Measurements from ENCODE around the gene PDZD7.
"Not testable (repeated sequence)": the region's sequence is repeated elsewhere in the genome, so short reads cannot be mapped to it uniquely, and the experiment has no call there.

Gene PDZD7

DNA sequence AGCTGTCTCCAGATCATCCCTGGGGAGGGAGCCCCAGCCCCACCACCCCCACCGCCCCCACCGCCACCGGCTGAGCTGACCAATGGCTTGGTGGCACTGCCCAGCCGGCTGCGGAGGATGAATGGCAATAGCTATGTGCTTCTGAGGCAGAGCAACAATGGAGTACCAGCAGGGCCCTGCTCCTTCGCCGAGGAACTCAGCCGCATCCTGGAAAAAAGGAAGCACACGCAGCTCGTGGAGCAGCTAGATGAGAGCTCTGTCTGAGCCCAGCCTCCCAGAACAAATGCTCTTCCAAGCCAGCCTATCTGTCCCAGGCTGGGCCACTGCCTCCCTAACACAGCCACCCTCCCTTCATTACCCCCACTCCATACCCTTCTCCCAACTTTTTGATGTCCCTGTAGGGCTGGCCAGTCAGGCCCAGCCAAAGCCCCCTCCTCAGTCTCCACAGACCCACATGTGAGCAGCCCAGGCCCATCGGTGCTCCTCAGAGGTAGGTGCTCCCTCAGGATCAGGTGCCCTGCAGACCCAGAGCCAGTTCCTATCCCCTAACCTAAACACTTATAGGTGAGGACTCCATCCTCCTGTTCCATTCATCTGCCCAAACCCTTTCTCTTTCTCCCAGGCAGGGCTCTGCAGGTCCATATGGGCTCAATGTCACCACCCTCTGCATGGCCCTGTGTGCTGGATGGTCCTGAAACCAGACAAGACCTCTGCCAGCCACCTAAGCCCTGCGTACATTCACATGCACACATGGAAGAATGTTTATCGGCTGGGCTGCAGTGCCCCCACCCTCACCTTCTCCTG is 46.9 kb downstream of the PDZD7 start:
- DNase-seq (ENCODE audit: low read depth in 2 of 2): no peak

DNA sequence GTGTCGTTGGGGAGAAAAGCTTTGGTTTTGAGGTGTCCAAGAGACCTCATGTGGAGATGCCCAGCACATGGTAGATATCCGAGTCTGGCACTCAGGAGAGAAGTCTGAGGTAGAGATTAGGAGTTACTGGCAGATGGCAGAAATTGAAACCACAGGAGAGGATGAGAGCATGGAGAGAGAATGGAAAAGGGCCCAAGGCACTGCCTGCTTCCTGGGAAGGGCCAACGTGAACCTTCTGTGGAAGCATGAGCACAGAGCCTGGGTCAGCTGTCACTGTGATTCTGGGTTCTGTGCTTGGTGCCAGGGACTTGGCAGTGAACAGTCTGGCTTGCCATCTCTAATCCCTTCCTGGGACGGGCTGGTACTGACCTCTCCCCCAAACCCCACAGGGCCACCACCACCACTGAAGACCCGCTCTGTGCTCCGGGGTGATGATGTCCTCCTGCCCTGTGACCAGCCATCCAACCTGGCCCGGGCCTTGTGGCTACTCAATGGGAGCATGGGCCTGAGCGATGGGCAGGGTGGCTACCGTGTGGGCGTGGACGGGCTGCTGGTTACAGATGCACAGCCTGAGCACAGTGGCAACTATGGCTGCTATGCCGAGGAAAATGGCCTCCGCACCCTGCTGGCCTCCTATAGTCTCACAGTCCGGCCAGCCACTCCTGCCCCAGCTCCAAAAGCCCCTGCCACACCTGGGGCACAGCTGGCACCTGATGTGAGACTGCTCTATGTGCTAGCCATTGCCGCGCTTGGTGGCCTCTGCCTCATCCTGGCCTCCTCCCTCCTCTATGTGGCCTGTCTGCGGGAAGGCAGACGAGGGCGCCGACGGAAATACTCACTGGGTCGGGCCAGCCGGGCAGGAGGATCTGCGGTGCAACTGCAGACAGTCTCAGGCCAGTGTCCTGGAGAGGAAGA is 47.8 kb downstream of the PDZD7 start:
- no peak for DNase-seq (ENCODE audit: low read depth in 2 of 2)

DNA sequence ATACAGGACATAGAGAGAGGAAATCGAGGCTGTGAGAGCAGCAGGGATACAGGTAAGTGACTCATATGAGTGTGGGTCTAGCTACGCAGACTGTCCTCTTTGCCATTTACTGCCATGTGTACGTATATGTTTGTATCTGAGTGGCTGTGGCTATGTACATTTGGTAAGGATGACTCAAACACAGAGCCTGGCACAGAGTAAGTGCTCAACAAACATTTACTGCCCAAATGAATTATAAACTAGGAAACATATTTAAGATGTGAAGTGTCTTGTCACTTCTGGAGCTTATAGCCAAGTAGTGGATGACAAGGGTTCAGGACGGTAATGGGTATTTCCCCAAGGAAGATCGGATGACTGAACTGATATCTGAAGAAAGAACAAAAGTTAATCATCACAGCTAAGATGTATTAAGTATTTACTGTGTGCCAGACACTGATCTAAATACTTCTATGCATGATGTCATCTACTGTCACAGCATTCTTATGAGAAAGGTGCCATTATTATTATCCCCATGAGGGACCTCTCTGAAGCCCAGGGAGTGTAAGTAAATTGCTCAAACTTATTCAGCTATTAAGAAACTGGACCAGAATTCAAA is 49.7 kb downstream of the PDZD7 start:
- DNase-seq (ENCODE audit: low read depth in 2 of 2): no peak

DNA sequence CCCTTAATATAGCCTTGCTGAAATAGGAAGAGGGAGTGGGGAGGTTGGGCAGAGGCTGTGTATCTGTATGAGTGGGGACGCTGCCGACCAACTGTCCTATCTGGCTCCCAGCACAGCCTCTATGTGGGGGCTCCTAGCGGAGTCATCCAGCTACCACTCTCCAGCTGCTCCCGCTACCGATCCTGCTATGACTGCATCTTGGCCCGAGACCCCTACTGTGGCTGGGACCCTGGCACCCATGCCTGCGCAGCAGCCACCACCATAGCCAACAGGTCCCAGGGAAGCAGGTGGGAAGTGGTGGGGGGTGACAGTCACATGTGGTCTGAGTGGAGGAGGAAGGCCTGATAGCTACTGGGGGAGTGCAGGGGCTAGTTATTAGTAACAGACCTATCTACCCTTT is 50.2 kb downstream of the PDZD7 start:
- no peak for DNase-seq (ENCODE audit: low read depth in 2 of 2)

DNA sequence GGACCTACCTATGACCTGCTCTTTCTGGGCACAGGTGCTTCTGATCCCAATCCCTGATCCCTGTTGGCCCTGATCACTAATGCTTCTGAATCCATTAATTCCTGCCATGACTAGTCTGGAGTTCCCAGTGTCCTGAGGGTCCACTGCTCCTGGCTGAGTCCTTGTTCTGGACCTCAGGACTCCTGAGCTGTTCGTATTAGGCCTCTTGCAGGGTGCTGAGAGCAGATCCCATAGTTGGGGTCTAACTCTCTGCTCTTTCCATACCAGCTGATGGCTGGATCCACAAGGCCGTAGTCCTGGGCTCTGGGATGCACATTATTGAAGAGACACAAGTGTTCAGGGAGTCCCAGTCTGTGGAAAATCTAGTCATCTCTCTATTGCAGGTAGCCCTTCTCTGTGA is 50.6 kb downstream of the PDZD7 start:
- DNase-seq (ENCODE audit: low read depth in 2 of 2): no peak

DNA sequence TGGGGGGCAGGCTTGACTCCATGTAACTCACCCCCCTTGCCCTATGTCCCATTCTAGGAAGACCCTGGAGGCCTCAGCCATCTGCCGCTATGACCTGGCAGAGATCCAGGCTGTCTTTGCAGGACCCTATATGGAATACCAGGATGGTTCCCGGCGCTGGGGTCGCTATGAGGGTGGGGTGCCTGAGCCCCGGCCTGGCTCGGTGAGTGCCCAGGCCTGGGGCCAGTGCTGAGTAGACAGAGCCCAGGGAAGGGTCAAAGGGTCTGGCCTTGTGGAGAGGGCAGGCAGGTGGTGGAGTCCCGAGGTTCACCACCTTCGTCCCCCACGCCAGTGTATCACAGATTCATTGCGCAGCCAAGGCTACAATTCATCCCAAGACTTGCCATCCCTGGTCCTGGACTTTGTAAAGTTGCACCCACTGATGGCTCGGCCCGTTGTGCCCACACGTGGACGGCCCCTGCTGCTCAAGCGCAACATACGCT is 51.1 kb downstream of the PDZD7 start:
- no peak for DNase-seq (ENCODE audit: low read depth in 2 of 2)

DNA sequence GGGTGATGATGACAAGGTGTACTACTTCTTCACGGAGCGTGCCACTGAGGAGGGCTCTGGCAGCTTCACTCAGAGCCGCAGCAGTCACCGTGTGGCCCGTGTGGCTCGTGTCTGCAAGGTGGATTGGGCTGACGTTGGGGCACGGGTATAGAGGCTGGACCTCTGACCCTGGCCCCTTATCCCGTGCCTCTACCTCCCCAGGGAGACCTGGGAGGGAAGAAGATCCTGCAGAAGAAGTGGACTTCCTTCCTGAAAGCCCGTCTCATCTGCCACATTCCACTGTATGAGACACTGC is 52.1 kb downstream of the PDZD7 start:
- DNase-seq (ENCODE audit: low read depth in 2 of 2): no peak

DNA sequence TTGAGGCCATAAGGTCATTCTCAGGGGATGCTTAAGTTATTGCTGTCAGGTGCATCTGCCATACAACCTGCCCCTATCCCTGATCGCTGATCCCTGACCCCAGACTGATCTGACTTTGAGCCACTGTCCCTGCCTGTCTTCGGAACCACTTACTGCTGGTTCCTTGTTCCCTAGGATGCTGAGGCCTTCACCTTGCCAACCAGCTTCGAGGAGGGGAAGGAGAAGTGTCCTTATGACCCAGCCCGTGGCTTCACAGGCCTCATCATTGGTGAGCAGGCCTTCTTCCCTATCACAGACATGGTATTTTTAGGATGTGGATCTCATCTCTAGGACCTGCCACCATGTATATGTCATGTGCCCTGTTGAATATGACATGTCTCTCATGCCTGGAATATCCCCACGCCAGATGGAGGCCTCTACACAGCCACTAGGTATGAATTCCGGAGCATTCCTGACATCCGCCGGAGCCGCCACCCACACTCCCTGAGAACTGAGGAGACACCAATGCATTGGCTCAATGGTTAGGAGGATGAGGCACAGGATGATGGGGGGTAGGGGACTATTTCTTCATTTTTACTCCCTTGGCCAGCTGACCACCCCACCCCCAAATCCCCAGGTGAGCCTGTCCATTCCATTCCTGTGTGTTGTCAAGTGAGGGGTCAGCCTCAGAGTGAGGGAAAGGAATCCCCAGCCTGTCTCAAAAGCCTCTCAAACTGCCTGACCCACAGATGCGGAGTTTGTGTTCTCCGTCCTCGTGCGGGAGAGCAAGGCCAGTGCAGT is 52.6 kb downstream of the PDZD7 start:
- no peak for DNase-seq (ENCODE audit: low read depth in 2 of 2)

DNA sequence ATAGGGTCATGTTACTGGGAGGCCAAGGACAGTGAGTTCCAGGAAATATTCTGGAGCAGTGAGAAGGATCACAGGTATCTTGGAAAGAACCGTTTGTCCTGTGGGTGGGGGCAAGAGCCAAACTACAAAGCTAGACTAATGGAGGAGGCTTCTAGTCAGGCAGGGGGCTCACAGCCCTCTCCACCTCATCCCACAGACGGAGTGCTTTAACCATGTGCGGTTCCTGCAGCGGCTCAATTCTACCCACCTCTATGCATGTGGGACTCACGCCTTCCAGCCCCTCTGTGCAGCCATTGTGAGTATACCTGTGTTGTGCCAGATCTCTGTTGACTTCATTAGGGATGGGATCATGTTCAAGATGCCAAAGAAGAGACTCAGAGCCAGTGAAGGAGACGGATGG is 53.5 kb downstream of the PDZD7 start:
- DNase-seq (ENCODE audit: low read depth in 2 of 2): no peak

DNA sequence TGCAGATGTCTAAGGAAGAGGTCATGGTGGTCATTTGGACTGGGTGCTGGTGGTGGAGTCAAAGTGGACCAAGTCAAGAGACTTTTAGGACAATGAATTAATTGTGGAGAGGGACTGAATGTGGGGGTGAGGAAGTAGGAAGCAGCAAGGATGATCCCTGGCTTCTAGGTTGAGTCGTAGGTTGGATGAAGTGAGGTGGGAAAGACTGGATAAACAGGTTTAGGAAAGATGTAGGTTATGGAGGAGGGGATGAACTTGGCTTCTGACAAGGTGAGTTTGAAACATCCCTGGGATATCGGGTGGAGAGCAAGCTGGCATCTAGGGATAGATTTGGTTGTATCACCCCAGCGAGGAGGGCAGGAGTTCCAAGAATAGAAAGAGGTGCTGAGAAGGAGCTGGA is 54.0 kb downstream of the PDZD7 start:
- DNase-seq (ENCODE audit: low read depth in 2 of 2): no peak

DNA sequence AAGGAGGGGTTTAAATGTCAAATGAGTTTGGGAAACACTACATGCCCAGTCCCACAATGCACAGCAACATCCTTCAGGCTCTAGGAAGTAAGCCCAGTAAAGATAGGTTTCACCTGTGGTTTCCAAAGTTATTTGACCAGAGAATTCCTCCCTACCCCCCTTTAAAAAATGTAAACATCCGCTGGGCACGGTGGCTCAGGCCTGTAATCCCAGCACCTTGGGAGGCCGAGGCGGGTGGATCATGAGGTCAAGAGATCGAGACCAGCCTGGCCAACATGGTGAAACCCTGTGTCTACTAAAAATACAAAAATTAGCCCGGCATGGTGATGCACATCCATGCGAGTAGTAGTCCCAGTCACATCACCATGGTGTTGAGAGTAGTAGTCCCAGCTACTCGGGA is 55.5 kb downstream of the PDZD7 start:
- not testable (repeated sequence) for DNase-seq (ENCODE audit: low read depth in 2 of 2)

DNA sequence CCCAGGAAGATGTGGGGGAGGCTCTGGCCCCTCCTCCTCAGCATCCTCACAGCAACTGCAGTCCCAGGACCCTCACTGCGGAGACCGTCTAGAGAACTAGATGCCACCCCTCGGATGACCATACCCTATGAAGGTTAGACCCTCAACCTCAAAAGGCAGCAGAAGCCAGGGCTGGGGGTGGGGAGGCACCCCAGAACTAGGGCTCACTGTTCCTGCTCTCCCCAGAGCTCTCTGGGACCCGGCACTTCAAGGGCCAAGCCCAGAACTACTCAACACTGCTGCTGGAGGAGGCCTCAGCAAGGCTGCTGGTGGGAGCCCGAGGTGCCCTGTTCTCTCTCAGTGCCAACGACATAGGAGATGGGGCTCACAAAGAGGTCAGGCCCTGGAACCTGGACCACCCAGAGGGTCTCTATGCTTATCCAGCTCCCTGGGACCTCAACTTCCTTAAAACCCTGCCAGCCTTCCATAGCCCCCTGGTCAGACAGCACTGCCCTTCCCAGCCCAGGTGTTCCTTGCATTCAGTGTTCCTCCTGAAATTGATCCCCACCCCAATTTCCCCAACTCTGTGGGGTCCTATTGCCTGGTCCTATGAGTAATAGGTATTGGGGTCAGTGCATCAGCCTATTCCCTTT is 57.9 kb downstream of the PDZD7 start:
- DNase-seq (ENCODE audit: low read depth in 2 of 2): no peak

DNA sequence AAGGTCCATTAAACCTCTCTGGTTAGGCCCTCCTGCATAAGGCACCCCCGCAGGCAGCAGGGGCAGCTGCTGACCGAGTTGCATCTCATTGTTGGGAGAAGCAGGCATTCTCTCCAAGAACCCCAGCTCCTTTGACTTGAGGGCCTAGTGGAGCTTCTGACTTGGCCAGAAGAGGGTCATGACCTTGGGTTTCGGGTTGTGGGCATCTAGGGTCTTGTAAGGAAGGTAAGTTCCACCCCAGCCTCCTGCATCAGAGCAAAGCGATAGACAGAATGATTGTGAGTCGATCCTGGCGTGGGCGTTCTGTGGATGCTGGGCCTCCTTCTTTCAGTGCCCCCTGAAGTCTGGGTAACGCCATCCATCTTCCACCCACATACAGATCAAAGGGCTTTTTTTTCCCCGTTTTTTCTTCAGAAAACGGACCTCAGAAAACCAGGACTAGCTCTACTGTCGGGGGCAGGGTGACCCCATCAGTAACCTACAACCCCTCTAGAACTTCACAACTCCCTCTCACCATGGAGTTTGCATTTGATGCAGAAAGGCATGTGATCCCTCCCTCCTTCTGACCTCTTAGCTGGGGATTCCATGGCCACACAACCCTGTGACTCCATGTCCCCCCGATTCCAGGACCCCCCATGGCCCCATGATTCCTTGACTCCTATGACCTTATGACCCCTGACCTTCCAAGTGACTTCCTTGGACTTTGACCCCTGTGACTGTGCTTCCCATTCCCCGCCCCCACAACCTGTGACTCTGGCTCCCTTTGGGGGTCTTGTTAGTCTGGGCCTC is 58.6 kb downstream of the PDZD7 start:
- DNase-seq (ENCODE audit: low read depth in 2 of 2): no peak

DNA sequence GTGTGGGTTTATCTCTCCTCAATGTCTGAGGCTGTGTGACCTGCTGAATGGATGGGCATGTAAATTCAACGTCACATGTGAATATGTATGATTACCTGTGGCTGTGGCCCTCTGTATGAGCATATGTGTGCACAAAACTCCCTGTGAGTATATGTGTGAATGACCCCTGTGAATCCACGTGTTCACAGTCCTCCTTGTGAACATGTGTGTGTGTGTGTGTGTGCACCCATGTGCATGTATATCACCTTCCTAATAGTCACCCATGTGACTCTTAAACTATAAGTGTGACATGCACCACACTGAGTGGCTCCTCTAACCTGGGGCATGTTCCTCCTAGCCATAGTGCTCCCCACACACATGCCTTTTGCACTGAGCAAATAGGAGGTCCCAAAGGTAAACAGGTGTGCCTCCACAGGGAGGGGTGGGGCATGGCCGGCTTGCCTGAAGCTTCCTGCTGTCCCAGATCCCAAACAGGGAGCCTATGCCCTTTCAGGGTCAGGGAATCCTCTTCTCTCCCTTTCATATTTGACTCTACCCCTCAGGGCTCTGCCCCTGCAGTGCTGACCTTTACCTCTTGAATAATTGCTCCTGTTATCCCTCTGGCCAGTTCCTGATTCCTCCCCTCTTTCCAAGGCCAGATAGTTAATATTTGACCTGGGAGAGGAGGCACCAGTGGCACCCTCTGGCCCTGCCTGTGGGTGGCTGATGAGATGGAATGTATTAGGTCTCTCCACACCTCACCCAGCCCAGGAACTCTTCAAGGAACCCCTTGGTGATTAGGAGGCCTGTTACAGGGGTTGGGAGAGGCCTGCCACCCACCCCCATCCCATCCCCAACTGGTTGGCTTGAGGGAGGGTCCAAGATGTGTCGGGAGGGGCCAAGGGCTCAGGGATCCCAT is 59.8 kb downstream of the PDZD7 start:
- DNase-seq (ENCODE audit: low read depth in 2 of 2): no peak

DNA sequence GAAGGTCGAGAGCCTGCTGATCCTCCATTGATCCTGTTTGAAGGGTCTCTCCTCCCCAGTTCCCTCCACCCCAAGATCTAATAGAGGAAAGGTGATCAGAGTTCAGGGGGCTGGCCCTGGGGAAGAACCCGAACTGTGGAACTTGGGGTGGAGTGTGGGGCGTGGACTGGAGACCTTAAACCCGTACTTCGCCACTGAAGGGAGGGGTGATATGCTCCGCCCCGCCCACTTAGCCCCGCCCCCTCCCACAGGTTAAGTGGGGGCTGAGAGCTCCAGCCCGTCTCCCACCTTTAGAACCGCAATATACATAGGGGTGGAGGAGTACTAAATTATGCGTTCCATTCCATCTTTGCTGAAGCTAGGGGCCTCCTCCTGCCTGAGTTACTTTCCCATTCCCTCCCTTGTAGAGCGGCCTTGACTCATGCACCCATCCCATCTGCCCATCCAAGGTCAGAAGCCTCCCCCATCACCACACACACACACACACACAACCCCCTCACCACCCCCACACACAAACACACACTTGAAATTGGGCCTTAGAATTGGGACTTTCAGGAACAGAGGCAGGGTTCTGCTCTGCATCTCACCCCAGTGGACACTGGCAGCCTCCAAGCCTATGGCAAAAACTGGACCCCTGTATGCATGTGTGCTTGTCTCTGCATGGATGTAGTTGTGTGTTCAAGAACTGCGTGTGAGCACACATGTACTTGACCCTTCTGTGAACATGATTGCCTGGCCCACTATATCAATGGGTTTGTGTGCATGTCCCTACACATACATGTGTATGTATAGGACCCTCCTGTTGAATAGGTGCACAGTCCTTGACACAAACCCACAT is 60.6 kb downstream of the PDZD7 start:
- DNase-seq (ENCODE audit: low read depth in 2 of 2): no peak

DNA sequence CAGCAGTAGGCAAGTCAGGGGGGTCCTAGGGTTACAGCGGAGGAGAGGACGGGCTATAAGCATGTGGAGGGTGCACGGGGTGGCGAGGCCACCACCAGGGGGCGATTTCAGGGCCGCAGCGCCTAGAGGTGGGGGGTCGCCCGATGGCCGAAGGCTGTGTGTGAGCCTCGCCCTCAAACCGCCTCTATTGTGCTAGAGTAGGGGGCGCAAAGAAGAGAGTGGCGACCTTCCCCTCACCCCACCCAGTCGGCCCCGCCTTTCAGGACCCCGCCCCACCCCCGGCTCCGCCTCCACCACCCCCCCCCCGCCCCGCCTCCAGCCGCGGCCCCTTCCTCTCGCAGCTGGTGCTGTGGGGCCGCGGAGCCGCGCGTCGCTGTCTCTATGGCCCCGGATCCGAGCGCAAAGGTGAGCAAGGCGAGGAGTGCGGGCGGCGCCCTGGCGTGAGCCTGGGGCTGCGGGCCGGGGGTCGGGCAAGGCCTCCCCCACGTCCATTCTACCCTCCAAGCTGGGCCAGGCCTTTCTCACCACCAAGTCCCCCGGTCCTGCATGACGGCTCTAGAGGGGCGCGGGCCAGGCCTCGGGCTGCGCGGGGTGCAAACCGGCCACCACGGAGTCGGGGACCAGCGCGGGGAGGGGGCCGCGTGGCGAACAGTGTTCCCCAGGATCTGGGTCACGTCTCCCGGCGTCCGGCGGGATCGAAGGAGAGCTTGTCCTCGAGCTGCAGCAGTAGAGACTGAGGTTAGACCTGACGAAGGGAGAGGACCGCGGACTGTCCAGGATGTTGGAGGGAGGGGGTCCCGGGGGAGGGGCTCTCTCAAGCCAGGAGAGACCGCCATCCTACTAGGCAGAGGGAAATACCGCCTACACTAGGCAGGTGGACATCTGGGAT is 61.5 kb downstream of the PDZD7 start, which contains the start of gene SEMA4G:
TSS of gene SEMA4G (plus strand) at position 318 of the 889 bp plus-strand sequence. CDS start 3,409 bp downstream, outside the sequence.
- no peak for DNase-seq (ENCODE audit: low read depth in 2 of 2)

DNA sequence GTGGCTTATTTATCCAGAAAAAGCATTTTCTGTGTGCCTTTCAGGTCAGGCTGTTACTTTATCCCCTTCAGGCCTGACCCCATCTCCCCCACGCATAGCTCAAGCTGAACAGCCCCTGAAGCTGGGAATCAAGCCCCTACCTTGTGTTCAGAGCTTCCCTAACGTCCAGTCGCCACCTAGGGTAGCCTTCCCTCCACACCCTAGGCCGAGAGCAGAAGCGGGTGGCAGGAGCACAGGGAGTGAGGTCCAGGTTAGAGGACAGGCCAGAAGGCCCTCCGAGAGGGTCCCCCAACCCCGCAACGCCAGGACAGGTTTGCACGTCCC is 62.1 kb downstream of the PDZD7 start:
- DNase-seq (ENCODE audit: low read depth in 2 of 2): no peak

Measured in fibroblast of skin of left quadriceps (primary cell).